ENCODE measurements around the gene ALDH1A1. TPM values are rescaled to one million over a fixed set of nuclear protein-coding genes. Genes with fewer than 3 reads are reported as not detected.

ALDH1A1 gene
- polyA plus RNA-seq, 3 donors = 28.6 to 117 (median 105) TPM

GRCh38 chr9:72873456-72873855, 79.4 kb downstream of the ALDH1A1 start:
- H3K4me3 ChIP-seq (replicated peaks in 1 of 3; ENCODE audit: low read depth in 2 of 3, low read length in 3 of 3) = no peak overlapping the region
- H3K4me1 ChIP-seq (ENCODE audit: control insufficient read depth in 1 of 2, insufficient read depth in 2 of 2, low read length in 2 of 2) = no peaks in the 10 kb centered on the region
- H3K9ac ChIP-seq (ENCODE audit: insufficient read depth, low read length, poor library complexity, severe bottlenecking) = no peak overlapping the region
- no peak overlapping the region for H3K27ac Mint-ChIP-seq
- no peaks in the 10 kb centered on the region for H3K27me3 ChIP-seq (ENCODE audit: control insufficient read depth in 2 of 2, insufficient read depth in 2 of 2, low read length in 2 of 2)
- H3K36me3 Mint-ChIP-seq = no peaks in the 10 kb centered on the region
- WGBS (ENCODE audit: insufficient coverage) = no CpG with 5 or more reads among the region's 1 CpG
- no peak overlapping the region for H2AFZ ChIP-seq (ENCODE audit: insufficient read depth, low read depth, low read length, poor library complexity, severe bottlenecking)
- no peak overlapping the region for H3K27ac ChIP-seq (ENCODE audit: low read depth in 1 of 2, low read length in 2 of 2)
- no peak overlapping the region for H3K4me3 Mint-ChIP-seq
- no peaks in the 10 kb centered on the region for H3K36me3 ChIP-seq (replicated peaks in 1 of 2; ENCODE audit: control insufficient read depth in 1 of 2, insufficient read depth in 2 of 2, low read length in 2 of 2)
- no peak for DNase-seq
- H3K4me1 Mint-ChIP-seq = peaks cover 7% of the 10 kb centered on the region
- TF ChIP-seq CTCF (IDR thresholded peaks at IDR 0.05) = no peak
- H3K9me3 Mint-ChIP-seq = no peaks in the 10 kb centered on the region
- no peak overlapping the region for H3K4me2 ChIP-seq (replicated peaks; ENCODE audit: extremely low read depth, low read length, poor library complexity, severe bottlenecking)
- H4K20me1 ChIP-seq (ENCODE audit: insufficient read depth, low read length) = no peaks in the 10 kb centered on the region
- intact Hi-C loops (cut with micrococcal nuclease) = no loop called here
- no peaks in the 10 kb centered on the region for H3K27me3 Mint-ChIP-seq (ENCODE audit: low read depth in 3 of 3)
- H3K79me2 ChIP-seq (ENCODE audit: insufficient read depth, low read length) = no peaks in the 10 kb centered on the region
- no peaks in the 10 kb centered on the region for H3K9me3 ChIP-seq (replicated peaks in 1 of 2; ENCODE audit: control insufficient read depth in 1 of 2, insufficient read depth in 1 of 2, low read length in 2 of 2)

GRCh38 chr9:72872718-72873117, 80.1 kb downstream of the ALDH1A1 start:
- TF ChIP-seq CTCF (IDR thresholded peaks at IDR 0.05) = no peak
- Histone ChIP-seq H3K27me3 (ENCODE audit: control insufficient read depth in 2 of 2, insufficient read depth in 2 of 2, low read length in 2 of 2) (no peaks in the 10 kb centered on the region), H3K9ac (ENCODE audit: insufficient read depth, low read length, poor library complexity, severe bottlenecking) (no peak overlapping the region), H3K27ac (ENCODE audit: low read depth in 1 of 2, low read length in 2 of 2) (no peak overlapping the region), H3K79me2 (ENCODE audit: insufficient read depth, low read length) (no peaks in the 10 kb centered on the region), H3K9me3 (replicated peaks in 1 of 2; ENCODE audit: control insufficient read depth in 1 of 2, insufficient read depth in 1 of 2, low read length in 2 of 2) (peaks cover 0 to 3% of the 10 kb centered on the region in 2 donors), H4K20me1 (ENCODE audit: insufficient read depth, low read length) (no peaks in the 10 kb centered on the region), H2AFZ (ENCODE audit: insufficient read depth, low read depth, low read length, poor library complexity, severe bottlenecking) (no peak overlapping the region), H3K4me3 (replicated peaks in 1 of 3; ENCODE audit: low read depth in 2 of 3, low read length in 3 of 3) (no peak overlapping the region), H3K36me3 (replicated peaks in 1 of 2; ENCODE audit: control insufficient read depth in 1 of 2, insufficient read depth in 2 of 2, low read length in 2 of 2) (no peaks in the 10 kb centered on the region), H3K4me2 (replicated peaks; ENCODE audit: extremely low read depth, low read length, poor library complexity, severe bottlenecking) (no peak overlapping the region), H3K4me1 (ENCODE audit: control insufficient read depth in 1 of 2, insufficient read depth in 2 of 2, low read length in 2 of 2) (no peaks in the 10 kb centered on the region)
- H3K27ac Mint-ChIP-seq = no peak overlapping the region
- peaks cover 2 to 6% (median 2%) of the 10 kb centered on the region in 7 donors for H3K9me3 Mint-ChIP-seq
- no peak for DNase-seq
- H3K27me3 Mint-ChIP-seq (ENCODE audit: low read depth in 3 of 3) = peaks cover 0 to 1% (median 0%) of the 10 kb centered on the region in 3 donors
- no peaks in the 10 kb centered on the region for H3K36me3 Mint-ChIP-seq
- intact Hi-C loops (cut with micrococcal nuclease) = no loop called here
- WGBS (ENCODE audit: insufficient coverage) = no CpG with 5 or more reads among the region's 2 CpGs
- H3K4me3 Mint-ChIP-seq = no peak overlapping the region
- H3K4me1 Mint-ChIP-seq = peaks cover 8% of the 10 kb centered on the region

All from CD14-positive monocyte (primary cell).